UCSD-AML1 (cell line): ENCODE data around the gene SEC61A1.

ENCODE experiments used
- DNase-seq: peaks from one replicate; lab custom pipeline; 2025; ENCODE audit not compliant: unreplicated experiment; lab: John Stamatoyannopoulos, UW

Gene SEC61A1

GRCh38 chr3:128056258-128056657 is 4.0 kb downstream of the SEC61A1 start:
- no peak for DNase-seq

GRCh38 chr3:128060473-128061381 is 8.5 kb downstream of the SEC61A1 start:
- DNase-seq, result no peak

GRCh38 chr3:128062033-128062745 is 10.0 kb downstream of the SEC61A1 start:
- DNase-seq, result no peak

- no peak for DNase-seq
These were observed 11.6 kb downstream of the SEC61A1 start for GRCh38 chr3:128063865-128064264.

- DNase-seq, result no peak
These were observed 12.7 kb downstream of the SEC61A1 start for GRCh38 chr3:128064962-128065361.

- DNase-seq, result no peak
These were observed 13.9 kb downstream of the SEC61A1 start for GRCh38 chr3:128066114-128066513.

GRCh38 chr3:128066676-128067075 is 14.4 kb downstream of the SEC61A1 start:
- DNase-seq, result no peak

GRCh38 chr3:128067489-128067888 is 15.3 kb downstream of the SEC61A1 start:
- no peak for DNase-seq

- DNase-seq, result no peak
These were observed 16.0 kb downstream of the SEC61A1 start for GRCh38 chr3:128068156-128068620.

GRCh38 chr3:128069271-128069670 is 17.0 kb downstream of the SEC61A1 start:
- no peak for DNase-seq

GRCh38 chr3:128070898-128071591 is 18.8 kb downstream of the SEC61A1 start:
- DNase-seq, result no peak

- no peak for DNase-seq
These were observed 19.7 kb downstream of the SEC61A1 start for GRCh38 chr3:128071771-128072453.

GRCh38 chr3:128072454-128073184 is 20.4 kb downstream of the SEC61A1 start:
- no peak for DNase-seq

- DNase-seq, result no peak
These were observed 21.0 kb downstream of the SEC61A1 start for GRCh38 chr3:128073185-128073725.

GRCh38 chr3:128073807-128074206 is 21.6 kb downstream of the SEC61A1 start:
- no peak for DNase-seq

- DNase-seq, result no peak
These were observed 22.7 kb downstream of the SEC61A1 start for GRCh38 chr3:128074851-128075521.

- DNase-seq, result no peak
These were observed 23.6 kb downstream of the SEC61A1 start for GRCh38 chr3:128075522-128076482.

- DNase-seq, result no peak
These were observed 24.4 kb downstream of the SEC61A1 start for GRCh38 chr3:128076483-128077201.
